ENCODE results near the gene MAEL.
"Not testable (repeated sequence)": the region's sequence is repeated elsewhere in the genome, so short reads cannot be mapped to it uniquely, and the experiment has no call there.

MAEL gene

GRCh38 chr1:166977951-166978350 lies 11.1 kb upstream of the MAEL start:
- DNase-seq (ENCODE audit: low read depth, low spot score): no peak

- DNase-seq (ENCODE audit: low read depth, low spot score): no peak
Measured at GRCh38 chr1:166978821-166979220, 10.3 kb upstream of the MAEL start.

GRCh38 chr1:166980383-166980782 lies 8.7 kb upstream of the MAEL start:
- DNase-seq (ENCODE audit: low read depth, low spot score): no peak

DNA sequence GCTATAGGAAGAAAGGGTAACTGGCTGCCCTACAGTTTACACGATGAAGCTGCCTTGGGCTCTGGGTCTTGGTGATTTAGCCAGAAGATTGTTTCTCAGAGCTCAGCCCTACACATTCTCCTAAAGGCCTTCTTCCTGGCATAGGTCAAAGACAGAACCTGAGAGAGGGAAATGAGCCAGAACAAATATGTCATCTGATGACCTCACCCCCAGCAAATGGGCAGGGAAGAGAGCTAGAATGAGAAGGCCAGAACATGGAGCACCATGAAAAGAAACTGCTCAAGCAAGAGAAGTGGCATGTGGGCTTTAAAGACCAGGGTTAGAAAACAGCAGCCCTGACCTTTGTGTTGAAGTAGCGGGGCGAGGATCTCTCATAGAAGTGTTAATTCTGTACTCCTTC lies 8.3 kb upstream of the MAEL start:
- DNase-seq (ENCODE audit: low read depth, low spot score): no peak

DNA sequence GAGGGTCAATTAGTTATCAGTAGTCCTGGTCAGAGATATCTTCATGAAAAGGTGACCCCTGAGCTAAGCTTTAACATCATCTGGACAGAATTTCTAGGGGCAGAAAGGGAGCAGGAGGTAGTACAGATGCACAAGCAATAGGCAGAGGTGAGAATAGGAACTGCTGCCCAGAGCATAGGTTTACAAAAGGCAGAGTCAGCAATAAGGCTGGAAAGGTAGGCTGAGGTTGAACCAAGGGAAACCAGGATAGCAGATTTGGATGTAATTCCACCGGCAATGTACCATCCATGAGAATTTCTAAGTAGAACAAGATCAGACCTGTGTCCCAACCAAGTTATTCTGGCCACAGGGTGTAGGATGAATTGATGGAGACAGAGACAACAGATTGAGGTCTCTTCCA lies 7.5 kb upstream of the MAEL start:
- DNase-seq (ENCODE audit: low read depth, low spot score): no peak

DNA sequence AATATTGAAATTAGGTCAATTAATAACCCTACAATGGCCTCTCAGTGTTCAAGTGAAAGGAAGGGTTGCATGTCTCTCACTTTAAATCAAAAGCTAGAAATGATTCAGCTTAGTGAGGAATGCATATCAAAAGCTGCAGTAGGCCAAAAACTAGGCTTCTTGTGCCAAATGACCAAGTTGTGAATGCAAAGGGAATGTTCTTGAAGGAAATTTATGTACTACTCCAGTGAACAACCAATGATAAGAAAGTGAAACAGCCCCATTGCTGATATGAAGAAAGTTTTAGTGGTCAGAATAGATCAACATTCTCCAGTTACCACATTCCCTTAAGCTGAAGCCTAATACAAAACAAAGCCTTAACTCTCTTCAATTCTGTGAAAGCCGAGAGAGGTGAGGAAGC lies 10.0 kb downstream of the MAEL start:
- DNase-seq (ENCODE audit: low read depth, low spot score): no peak

- no peak for DNase-seq (ENCODE audit: low read depth, low spot score)
Measured at GRCh38 chr1:166999500-167000055, 10.5 kb downstream of the MAEL start.

DNA sequence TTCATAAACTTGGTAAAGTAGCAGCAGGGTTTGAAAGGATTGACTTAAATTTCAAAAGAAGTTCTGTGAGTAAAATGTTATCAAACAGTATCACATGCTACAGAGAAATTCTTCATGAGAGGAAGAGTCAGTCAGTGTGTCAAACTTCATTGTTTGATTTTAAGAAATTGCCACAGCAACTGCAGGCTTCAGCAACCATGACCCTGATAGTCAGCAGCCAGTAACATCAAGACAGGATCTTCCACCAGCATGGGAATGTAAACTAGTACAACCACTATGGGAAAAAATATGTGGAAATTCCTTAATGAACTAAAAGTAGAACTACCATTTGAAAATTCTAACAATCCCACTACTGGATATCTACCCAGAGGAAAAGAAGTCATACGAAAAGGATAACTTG lies 11.5 kb downstream of the MAEL start:
- DNase-seq (ENCODE audit: low read depth, low spot score): no peak

DNA sequence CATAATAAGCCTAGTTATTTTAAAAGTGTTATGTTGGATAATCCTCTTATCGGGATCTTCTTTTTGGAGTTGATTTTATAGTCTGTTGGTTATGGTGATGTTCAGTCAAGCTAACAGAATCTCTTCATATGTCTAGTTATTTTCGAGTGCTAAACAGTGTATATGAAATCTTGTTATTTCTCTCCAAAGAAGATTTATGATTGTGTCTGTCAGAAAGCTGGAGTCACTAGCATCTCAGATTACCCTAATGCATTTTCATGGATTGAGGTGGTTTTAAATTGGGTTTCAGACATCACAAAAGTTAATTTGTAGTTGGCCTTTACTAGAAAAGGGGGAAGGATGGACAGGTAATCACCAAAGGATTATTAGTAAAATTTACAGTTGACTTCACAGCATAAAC lies 13.3 kb downstream of the MAEL start:
- no peak for DNase-seq (ENCODE audit: low read depth, low spot score)

- DNase-seq (ENCODE audit: low read depth, low spot score): no peak
Measured at GRCh38 chr1:167003711-167004110, 14.6 kb downstream of the MAEL start.

- no peak for DNase-seq (ENCODE audit: low read depth, low spot score)
Measured at GRCh38 chr1:167011560-167012191, 22.6 kb downstream of the MAEL start.

- no peak for DNase-seq (ENCODE audit: low read depth, low spot score)
Measured at GRCh38 chr1:167012570-167012969, 23.5 kb downstream of the MAEL start.

GRCh38 chr1:167013108-167013929 lies 24.2 kb downstream of the MAEL start:
- no peak for DNase-seq (ENCODE audit: low read depth, low spot score)

- no peak for DNase-seq (ENCODE audit: low read depth, low spot score)
Measured at GRCh38 chr1:167016100-167016750, 27.1 kb downstream of the MAEL start.

GRCh38 chr1:167022384-167022783 lies 33.3 kb downstream of the MAEL start:
- no peak for DNase-seq (ENCODE audit: low read depth, low spot score)

- DNase-seq (ENCODE audit: low read depth, low spot score): not testable (repeated sequence)
Measured at GRCh38 chr1:167029553-167029952, 40.5 kb downstream of the MAEL start.

GRCh38 chr1:167033646-167034045 lies 44.6 kb downstream of the MAEL start:
- DNase-seq (ENCODE audit: low read depth, low spot score): no peak

DNA sequence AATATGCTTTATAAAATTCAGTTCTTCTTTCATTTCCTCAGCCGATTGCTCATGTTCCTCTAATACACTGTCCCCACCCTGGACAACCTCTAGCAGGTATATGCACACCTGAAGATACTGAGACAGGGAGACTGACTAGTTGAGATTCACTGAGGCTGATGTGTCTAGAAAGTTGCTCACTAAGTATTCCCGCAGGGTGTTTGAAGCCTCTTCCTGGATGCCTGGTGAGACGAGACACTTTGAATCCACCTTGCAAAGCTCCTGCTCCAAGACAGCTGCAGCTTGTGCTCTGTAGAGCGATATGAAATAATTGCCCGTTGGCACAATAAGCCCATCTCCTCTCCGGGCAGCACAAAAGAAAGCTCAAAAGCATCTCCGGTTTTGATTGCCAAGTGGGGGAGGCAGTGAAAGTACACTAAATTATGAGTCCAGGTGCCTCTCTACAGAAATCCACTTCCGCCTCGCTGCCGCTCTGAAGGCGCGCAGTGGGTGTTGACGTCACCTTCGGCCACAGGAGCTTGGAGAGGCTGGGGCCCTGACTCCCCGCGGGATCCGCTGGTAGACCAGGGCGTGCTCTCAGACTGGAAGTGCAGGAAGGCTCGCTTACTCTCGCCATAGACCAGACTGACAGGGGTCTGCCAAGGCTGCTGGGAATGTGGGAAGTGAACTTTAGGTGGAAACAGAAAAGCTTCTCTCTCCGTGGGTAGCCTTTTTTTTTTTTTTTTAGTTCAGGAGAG lies 54.8 kb downstream of the MAEL start:
- peak; percentile 52 for DNase-seq (ENCODE audit: low read depth, low spot score)

DNA sequence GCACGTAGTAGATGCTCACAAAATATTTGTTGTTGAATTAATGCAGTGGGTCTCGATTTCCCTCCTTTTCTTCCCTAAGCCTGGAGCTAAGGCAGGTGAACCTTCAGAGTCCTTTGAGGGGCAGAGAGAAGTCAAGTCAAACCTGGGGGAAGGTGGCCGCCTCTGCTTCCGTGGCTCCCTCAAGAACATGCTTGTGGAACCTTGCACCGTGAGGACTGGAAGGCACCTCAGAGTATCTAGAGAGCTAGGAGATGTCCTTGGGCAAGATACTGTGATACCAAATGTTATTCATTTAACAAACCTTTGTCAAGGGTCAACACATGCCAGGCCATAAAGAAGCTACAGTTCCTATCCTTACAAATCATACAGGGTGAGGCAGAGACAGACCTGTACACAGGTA lies 62.8 kb downstream of the MAEL start:
- no peak for DNase-seq (ENCODE audit: low read depth, low spot score)

DNA sequence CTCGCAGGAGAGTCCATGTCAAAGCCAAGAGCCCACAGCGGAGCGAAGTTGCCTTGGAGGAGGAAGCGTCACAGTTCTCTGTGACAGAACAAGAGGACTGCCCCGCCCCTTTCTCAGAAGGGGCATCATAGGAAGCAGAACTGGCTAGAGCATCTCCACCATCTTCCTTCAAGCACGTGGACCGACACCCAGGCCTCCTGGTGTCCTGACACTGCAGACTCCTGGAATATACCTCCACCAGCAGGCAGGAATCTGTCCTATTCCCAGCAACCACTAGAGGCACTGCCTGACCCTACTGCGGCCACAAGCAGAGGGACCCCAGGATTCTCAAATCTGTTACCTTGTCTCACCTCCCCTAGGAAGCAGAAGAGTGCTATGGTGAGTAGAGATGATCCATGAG lies 63.3 kb downstream of the MAEL start:
- peak; percentile 68 for DNase-seq (ENCODE audit: low read depth, low spot score)

GRCh38 chr1:167054531-167054930 lies 65.5 kb downstream of the MAEL start:
- DNase-seq (ENCODE audit: low read depth, low spot score): no peak

Measured in ELF-1 (cell line).